HL-60 (cell line): ENCODE measurements around the gene HLA-DOB.

Experiments
- POLR2AphosphoS5 ChIP-seq: IDR thresholded peaks from 2 replicates; pipeline ENCODE4 v1.6.1; 2012; ENCODE audit warnings: low read depth
- SPI1 ChIP-seq: IDR thresholded peaks from 2 replicates; pipeline ENCODE4 v1.6.1; 2012; ENCODE audit warnings: low read depth, mild to moderate bottlenecking, borderline replicate concordance
- TF ChIP-seq, protein P1 (sequence below): IDR thresholded peaks from one replicate; pipeline ENCODE4 v1.5.1; 2011; ENCODE audit warnings: low read length, control low read depth, inconsistent platforms; ENCODE audit not compliant: insufficient read depth
- TF ChIP-seq, protein P2 (sequence below): IDR thresholded peaks from 2 replicates; pipeline ENCODE4 v1.6.1; 2012; ENCODE audit warnings: low read depth; ENCODE audit not compliant: insufficient replicate concordance

- TF ChIP-seq, protein P1, sequence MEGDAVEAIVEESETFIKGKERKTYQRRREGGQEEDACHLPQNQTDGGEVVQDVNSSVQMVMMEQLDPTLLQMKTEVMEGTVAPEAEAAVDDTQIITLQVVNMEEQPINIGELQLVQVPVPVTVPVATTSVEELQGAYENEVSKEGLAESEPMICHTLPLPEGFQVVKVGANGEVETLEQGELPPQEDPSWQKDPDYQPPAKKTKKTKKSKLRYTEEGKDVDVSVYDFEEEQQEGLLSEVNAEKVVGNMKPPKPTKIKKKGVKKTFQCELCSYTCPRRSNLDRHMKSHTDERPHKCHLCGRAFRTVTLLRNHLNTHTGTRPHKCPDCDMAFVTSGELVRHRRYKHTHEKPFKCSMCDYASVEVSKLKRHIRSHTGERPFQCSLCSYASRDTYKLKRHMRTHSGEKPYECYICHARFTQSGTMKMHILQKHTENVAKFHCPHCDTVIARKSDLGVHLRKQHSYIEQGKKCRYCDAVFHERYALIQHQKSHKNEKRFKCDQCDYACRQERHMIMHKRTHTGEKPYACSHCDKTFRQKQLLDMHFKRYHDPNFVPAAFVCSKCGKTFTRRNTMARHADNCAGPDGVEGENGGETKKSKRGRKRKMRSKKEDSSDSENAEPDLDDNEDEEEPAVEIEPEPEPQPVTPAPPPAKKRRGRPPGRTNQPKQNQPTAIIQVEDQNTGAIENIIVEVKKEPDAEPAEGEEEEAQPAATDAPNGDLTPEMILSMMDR: no peak
- TF ChIP-seq POLR2AphosphoS5 (no peak), SPI1 (no peak)
- TF ChIP-seq, protein P2, sequence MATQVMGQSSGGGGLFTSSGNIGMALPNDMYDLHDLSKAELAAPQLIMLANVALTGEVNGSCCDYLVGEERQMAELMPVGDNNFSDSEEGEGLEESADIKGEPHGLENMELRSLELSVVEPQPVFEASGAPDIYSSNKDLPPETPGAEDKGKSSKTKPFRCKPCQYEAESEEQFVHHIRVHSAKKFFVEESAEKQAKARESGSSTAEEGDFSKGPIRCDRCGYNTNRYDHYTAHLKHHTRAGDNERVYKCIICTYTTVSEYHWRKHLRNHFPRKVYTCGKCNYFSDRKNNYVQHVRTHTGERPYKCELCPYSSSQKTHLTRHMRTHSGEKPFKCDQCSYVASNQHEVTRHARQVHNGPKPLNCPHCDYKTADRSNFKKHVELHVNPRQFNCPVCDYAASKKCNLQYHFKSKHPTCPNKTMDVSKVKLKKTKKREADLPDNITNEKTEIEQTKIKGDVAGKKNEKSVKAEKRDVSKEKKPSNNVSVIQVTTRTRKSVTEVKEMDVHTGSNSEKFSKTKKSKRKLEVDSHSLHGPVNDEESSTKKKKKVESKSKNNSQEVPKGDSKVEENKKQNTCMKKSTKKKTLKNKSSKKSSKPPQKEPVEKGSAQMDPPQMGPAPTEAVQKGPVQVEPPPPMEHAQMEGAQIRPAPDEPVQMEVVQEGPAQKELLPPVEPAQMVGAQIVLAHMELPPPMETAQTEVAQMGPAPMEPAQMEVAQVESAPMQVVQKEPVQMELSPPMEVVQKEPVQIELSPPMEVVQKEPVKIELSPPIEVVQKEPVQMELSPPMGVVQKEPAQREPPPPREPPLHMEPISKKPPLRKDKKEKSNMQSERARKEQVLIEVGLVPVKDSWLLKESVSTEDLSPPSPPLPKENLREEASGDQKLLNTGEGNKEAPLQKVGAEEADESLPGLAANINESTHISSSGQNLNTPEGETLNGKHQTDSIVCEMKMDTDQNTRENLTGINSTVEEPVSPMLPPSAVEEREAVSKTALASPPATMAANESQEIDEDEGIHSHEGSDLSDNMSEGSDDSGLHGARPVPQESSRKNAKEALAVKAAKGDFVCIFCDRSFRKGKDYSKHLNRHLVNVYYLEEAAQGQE: no peak
Observed at GRCh38 chr6:32854376-32855178, 37.8 kb upstream of the HLA-DOB start.
